Right renal cortex interstitium (tissue), 3 donors: ENCODE data around the gene NRCAM. TPM values are rescaled to one million over a fixed set of nuclear protein-coding genes. Genes with fewer than 3 reads are reported as not detected.
A peak's percentile ranks its signal among the peaks of the same experiment; 100 is the strongest.
"Not testable (repeated sequence)": the region's sequence is repeated elsewhere in the genome, so short reads cannot be mapped to it uniquely, and the experiment has no call there.

Source experiments
- DNase-seq, 3 donors: peaks; one replicate each; pipeline ENCODE4 v3.0.0-alpha.2; 2013; ENCODE audit warnings: low read depth in 3 of 3, low spot score in 2 of 3
- polyA plus RNA-seq, 3 donors: library from polyadenylated mRNA; unstranded; fragments of 120-200 nt; gene quantifications; one replicate each; pipeline ENCODE4 v1.2.1, GENCODE V29; 2013; ENCODE audit not compliant: insufficient read length in 3 of 3

The NRCAM gene
- polyA plus RNA-seq, result 10 to 100 TPM; 16.7 to 24.1 (median 19.8) TPM

- DNase-seq, result peak in 1 of 3 donors; percentile 49
Measured at GRCh38 chr7:108455998-108456677, at the start of gene NRCAM. NRCAM (minus strand) TSS chr7:108456436; CDS start chr7:108240064, 216,372 bp downstream.

GRCh38 chr7:108504576-108504975, 48.3 kb upstream of the NRCAM start:
- DNase-seq, result not testable (repeated sequence)

- DNase-seq, result no peak
Measured at GRCh38 chr7:108503112-108504026, 47.1 kb upstream of the NRCAM start.

DNA sequence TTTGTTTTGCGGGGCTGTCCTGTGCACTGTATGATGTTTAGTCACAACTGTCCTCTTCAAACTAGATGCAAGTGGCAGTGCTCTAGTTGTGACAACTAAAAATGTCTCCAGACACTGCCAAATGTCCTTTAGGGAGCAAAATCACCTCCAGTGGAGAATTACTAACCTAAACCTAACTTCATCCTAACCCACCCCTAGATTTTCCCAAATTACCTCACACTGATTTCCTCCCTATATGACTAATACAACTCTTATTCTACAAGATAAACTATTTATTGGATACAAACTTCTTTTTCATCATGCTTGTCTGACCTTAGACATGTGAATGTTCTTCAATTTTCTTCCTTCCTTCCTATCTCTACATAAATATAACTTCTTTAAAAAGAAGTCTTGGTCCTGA, 43.3 kb upstream of the NRCAM start:
- DNase-seq, result no peak

GRCh38 chr7:108498481-108498880, 42.2 kb upstream of the NRCAM start:
- DNase-seq, result no peak

DNA sequence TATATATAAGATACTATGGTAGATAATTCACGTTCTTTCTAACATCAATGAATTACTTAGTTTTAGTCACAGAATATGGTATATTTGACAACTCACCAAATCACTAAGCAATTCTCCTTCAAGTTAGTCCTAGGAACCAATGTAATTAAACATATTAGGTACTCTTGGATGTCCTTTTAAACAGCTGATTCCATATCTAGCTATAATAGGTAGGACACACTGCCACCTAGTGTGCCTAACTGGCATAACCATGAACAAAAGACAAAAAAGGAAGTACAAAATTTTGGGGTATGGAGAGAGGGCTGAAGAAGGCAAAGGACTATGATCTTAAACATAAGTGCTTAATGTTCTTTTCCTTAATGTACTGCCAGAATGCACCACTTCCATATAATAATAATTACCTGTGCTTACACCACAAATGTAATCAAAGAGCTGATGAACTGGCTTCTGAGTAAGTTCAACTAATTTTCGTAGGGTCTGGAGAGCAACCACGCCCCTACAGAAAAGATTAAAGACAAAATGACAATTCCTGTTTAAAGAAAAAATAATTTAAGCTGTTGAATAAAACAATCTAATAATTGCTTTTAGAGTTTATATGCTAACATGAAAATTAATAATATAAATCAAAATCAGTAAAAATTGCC, 41.0 kb upstream of the NRCAM start:
- peak; percentile 7 to 25 (median 21) for DNase-seq

- DNase-seq, result no peak
Measured at GRCh38 chr7:108492742-108493141, 36.5 kb upstream of the NRCAM start.

GRCh38 chr7:108488768-108489538, 32.7 kb upstream of the NRCAM start:
- no peak for DNase-seq

DNA sequence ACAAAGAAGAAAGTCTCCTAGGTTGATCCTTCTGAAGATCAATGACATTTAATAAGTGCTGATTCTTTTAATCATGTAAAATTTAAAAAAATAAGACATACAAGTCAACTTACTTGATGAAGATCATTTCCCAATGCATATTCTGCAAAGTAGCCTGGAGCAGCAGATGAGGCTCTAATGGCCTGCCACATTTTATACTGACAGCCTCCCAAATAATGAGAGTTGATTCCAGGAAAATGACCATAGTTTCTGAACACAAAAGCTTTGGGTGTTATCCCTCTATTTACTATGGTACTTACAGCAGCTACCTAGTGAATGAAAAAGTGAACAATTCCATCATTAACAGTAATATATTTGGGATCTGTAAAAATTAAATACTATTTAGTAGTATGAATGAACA, 31.4 kb upstream of the NRCAM start:
- no peak for DNase-seq

DNA sequence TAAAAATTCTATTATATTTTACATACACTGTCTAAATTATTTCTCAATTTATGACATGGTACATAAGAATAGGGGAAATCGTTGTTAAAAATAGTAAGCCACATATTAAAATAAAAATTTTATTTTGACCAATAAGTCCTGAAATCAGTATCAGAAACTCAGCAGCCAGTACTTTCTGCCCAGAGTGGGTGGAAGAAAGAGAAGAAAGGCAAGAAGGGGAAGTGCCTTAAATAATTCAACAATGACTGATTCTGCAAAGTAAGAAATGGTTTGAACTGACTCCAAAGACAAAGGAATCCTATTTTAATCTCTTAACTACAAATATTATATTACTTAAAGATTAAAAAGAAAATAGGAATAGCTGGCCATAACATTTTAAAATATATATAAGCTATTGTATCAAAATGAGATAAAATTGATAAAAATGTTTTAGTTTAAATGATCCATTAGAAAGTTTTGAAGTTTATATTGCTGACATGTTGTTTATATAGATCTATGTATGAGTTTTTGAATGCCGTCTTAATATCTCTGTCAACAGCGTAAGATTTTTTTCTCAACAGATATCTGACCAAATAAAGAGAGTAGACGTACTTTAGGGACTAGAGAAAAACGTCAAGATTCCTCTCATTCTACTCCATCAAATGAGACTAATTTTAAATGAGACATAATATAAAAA, 30.2 kb upstream of the NRCAM start:
- no peak for DNase-seq

DNA sequence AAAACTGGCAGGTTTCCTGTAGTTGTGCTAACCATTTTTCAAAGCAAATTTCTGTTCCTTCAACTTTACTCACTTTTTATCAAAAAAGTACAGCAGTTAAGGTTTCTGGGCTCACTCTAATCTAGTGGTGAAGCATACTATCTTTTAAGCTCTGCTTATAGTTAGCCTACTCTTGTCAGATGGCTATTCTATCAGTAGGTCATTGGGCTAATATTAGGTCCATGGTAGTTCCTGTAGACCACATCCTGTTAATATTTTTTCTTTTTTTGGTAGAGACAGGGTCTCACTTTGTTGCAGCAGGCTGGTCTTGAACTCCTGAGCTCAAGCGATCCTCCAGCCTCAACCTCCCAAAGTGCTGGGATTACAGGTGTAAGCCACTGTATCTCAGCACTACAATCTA, 27.9 kb upstream of the NRCAM start:
- no peak for DNase-seq

DNA sequence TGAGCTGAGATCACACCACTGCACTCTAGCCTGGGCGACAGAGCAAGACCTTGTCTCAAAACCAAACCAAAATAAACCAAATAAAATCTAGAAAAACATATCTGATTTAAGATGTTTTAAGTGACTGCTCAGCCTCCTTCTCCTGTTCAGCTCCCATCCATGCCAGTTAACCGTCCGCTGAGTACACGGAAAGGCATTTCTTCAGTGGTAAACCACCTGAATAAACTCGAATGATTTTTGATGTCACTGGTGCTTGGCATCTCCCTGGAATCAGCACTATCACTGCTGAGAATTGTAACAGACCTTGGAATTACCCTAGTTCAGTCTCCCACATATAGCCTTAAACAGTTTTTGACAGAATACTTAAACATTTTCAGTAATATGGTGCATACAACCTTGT, 24.1 kb upstream of the NRCAM start:
- no peak for DNase-seq

DNA sequence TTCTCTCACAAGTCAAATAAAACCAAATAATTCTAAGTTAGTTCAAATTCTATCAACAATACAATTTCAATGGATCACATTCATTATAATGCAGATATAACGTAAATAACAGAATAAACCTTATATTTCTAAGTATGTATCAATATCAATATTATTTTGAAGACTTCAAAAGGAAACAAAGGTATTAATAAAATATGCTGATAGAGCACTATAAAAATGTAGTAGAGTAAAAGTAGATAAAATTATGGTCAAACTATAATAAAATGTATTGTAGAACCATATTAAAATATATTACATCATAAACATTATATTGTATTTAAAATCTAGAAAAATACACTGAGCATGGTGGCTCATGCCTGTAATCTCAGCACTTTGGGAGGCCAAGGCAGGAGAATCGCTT, 23.5 kb upstream of the NRCAM start:
- no peak for DNase-seq

DNA sequence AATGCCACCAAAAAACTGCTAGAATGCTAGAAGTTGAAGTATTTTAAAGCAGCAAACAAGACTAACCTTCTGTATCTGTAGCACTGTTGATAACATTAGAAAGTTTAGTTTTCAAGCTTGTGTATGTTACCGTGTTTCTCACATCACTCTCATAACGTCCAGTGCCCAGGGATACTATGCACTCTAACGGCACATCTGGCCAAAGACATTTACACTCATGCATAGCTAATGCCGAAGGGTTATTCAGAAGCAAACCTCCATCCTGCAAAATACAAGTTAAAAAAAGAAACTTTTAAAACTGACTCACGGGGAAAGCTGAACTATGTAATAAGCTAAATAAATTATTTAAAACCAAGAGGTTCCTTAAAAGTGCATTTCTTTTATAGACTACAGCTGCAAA, 22.9 kb upstream of the NRCAM start:
- DNase-seq, result no peak

DNA sequence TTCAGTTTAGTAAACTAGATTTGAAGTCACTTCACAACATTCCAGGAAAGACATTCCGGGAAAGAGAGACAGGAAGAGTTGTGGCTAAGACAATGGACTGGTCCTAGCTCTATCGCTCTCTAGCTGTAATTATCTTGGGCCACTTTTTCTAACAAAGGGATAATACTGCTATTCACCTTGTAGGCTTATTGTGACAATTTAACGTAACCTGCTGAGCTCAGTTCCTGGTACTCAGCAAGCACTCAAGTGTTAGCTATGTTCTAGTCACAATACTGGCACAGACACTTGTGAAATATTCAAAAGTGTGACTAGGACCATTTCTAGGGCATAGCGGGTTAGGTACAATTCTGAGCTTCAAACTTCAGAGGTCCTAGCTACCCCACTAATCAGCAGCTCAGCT, 12.0 kb upstream of the NRCAM start:
- no peak for DNase-seq

DNA sequence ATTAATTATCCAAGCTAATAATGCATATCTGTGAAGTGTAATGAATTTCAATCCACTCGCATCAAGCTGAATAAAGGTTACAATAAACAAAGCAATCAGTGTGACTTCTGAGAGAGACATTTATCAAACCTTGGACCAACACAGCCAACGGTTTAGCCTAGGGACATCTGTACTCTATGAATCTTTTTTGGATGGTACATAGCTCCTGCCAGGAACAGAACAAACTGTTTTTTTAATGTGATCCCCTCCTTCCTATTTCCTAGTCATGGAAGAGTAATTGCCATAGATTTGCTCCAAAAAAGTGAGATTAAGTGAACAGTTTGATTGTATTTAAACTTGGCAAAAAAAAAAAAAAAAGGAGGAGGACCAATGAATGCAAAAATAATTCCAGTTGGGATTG, 11.2 kb upstream of the NRCAM start:
- DNase-seq, result no peak

DNA sequence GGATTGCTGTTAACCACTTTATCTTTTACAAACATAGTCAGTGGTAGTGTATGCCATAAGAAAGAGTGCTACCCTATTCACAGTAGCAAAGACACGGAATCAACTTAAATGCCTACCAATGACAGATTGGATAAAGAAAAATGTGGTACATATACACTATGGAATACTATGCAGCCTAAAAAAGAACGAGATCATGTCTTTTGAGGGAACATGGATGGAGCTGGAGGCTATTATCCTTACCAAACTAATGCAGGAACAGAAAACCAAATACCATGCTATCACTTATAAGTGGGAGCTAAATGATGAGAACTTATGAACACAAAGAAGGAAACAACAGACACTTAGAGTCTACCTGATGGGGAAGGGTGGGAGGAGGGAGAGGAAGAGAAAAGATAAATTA, 10.1 kb upstream of the NRCAM start:
- DNase-seq, result not testable (repeated sequence)

GRCh38 chr7:108464743-108465142, 8.5 kb upstream of the NRCAM start:
- DNase-seq, result no peak

- DNase-seq, result no peak
Measured at GRCh38 chr7:108463613-108464012, 7.4 kb upstream of the NRCAM start.

DNA sequence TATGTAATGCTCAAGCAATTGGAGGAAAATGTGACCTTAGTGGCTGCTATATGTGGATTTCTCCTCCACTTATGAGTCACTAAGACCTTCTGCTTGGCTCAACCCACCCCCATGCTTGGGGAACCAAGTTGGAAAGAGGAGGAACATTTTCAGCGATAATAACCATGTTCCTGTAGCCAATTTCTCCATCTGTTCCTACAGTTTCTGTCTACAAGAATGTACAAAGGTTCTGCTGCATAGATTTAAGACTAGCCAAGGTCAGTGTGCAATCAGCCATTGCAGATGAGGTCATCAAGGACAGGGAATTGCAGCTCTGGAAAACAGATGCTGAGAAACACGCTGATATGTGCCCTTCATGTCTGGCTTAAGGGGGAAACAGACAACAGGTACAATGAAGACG, 5.6 kb upstream of the NRCAM start:
- no peak for DNase-seq
